HG03025 (cell line): ENCODE results near the gene SF3B1.
"Not testable (repeated sequence)": the region's sequence is repeated elsewhere in the genome, so short reads cannot be mapped to it uniquely, and the experiment has no call there.

Experiments used
- ATAC-seq: cut with Tn5 transposase; IDR thresholded peaks from one replicate; pipeline ENCODE4 v1.9.1; 2021; ENCODE audit warnings: mild to moderate bottlenecking, moderate library complexity; ENCODE audit not compliant: unreplicated experiment, low FRiP score

The SF3B1 gene

GRCh38 chr2:197435598-197436420 lies 981 bp upstream of the SF3B1 start:
- peak; percentile 3 for ATAC-seq

GRCh38 chr2:197433780-197434438 lies 919 bp downstream of the SF3B1 start:
- no peak for ATAC-seq

GRCh38 chr2:197432527-197432926 lies 2.3 kb downstream of the SF3B1 start:
- not testable (repeated sequence) for ATAC-seq

- ATAC-seq: no peak
These were observed 3.0 kb downstream of the SF3B1 start for GRCh38 chr2:197431858-197432257.

GRCh38 chr2:197427986-197428385 lies 6.8 kb downstream of the SF3B1 start:
- ATAC-seq: no peak

GRCh38 chr2:197426723-197427603 lies 7.9 kb downstream of the SF3B1 start:
- no peak for ATAC-seq

GRCh38 chr2:197425550-197425949 lies 9.3 kb downstream of the SF3B1 start:
- no peak for ATAC-seq

GRCh38 chr2:197423307-197423706 lies 11.5 kb downstream of the SF3B1 start:
- ATAC-seq: no peak

- no peak for ATAC-seq
These were observed 15.4 kb downstream of the SF3B1 start for GRCh38 chr2:197419438-197419837.

- ATAC-seq: no peak
These were observed 18.6 kb downstream of the SF3B1 start for GRCh38 chr2:197416268-197416667.

GRCh38 chr2:197414515-197414914 lies 20.3 kb downstream of the SF3B1 start:
- ATAC-seq: no peak

GRCh38 chr2:197414039-197414438 lies 20.8 kb downstream of the SF3B1 start:
- no peak for ATAC-seq

GRCh38 chr2:197405582-197405981 lies 29.2 kb downstream of the SF3B1 start:
- no peak for ATAC-seq

- ATAC-seq: no peak
These were observed 34.8 kb downstream of the SF3B1 start for GRCh38 chr2:197399887-197400540.

- ATAC-seq: no peak
These were observed 35.9 kb downstream of the SF3B1 start for GRCh38 chr2:197398913-197399312.

- ATAC-seq: no peak
These were observed 43.6 kb downstream of the SF3B1 start for GRCh38 chr2:197391220-197391717.

GRCh38 chr2:197388866-197389587 lies 45.8 kb downstream of the SF3B1 start:
- no peak for ATAC-seq

- no peak for ATAC-seq
These were observed 47.6 kb downstream of the SF3B1 start for GRCh38 chr2:197387179-197387578.

- ATAC-seq: no peak
These were observed 48.6 kb downstream of the SF3B1 start for GRCh38 chr2:197386242-197386641.

GRCh38 chr2:197383825-197384224 lies 51.0 kb downstream of the SF3B1 start:
- no peak for ATAC-seq
